ENCODE results near the gene GPC1.

Gene GPC1

DNA sequence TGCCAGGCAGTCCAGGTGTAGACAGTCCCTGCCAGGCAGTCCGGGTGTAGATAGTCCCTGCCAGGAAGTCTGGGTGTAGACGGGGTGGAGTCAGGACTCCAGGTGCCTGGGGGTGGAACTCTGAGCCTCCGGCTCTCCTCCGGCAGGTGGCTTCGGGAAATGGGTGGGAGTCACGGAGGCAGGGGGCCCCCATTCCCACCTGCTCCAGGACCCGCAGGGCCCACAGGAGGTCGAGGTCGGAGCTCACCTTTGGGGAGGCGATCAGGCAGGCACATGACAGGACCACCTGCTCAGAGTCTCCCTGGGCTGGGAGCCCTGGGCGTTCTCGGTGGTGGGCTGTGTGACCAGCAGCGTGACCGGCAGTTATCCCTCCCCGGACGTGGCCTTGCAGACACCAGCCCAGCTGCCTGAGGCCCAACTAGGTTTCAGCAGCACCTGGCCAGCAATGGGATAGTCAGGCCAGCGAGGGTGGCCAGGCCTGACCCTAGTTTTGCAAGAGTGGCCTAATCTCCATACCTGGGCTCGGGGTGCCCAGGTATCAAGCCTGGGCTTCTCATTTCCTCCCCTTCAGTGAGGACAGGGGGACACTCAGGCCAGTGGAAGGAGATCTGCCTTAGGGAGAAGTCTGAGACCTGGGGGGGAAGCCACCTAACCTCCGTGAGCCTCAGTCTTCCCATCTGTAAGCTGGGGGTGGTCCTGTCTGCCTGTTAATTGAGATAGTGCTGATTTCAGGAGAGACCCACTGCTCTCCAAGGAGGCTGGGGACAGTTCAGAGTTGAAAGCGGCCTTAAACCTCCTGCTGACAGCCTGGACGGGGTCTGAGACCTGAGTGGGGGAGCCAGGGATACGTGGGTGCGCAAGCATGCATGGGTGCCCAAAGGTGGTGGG is 13.2 kb downstream of the GPC1 start:
- no peaks in the 10 kb centered on the region for H3K9me3 Mint-ChIP-seq
- H3K27ac Mint-ChIP-seq: no peak overlapping the region
- no peaks in the 10 kb centered on the region for H3K36me3 Mint-ChIP-seq (ENCODE audit: low read depth)
- peaks cover 4% of the 10 kb centered on the region for H3K27me3 Mint-ChIP-seq (ENCODE audit: low read depth, poor library complexity)
- peaks cover 30% of the 10 kb centered on the region for H3K4me1 Mint-ChIP-seq
- TF ChIP-seq, protein P1, sequence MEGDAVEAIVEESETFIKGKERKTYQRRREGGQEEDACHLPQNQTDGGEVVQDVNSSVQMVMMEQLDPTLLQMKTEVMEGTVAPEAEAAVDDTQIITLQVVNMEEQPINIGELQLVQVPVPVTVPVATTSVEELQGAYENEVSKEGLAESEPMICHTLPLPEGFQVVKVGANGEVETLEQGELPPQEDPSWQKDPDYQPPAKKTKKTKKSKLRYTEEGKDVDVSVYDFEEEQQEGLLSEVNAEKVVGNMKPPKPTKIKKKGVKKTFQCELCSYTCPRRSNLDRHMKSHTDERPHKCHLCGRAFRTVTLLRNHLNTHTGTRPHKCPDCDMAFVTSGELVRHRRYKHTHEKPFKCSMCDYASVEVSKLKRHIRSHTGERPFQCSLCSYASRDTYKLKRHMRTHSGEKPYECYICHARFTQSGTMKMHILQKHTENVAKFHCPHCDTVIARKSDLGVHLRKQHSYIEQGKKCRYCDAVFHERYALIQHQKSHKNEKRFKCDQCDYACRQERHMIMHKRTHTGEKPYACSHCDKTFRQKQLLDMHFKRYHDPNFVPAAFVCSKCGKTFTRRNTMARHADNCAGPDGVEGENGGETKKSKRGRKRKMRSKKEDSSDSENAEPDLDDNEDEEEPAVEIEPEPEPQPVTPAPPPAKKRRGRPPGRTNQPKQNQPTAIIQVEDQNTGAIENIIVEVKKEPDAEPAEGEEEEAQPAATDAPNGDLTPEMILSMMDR (IDR thresholded peaks at IDR 0.05): no peak
- no peak overlapping the region for H3K4me3 Mint-ChIP-seq
- DNase-seq: no peak

DNA sequence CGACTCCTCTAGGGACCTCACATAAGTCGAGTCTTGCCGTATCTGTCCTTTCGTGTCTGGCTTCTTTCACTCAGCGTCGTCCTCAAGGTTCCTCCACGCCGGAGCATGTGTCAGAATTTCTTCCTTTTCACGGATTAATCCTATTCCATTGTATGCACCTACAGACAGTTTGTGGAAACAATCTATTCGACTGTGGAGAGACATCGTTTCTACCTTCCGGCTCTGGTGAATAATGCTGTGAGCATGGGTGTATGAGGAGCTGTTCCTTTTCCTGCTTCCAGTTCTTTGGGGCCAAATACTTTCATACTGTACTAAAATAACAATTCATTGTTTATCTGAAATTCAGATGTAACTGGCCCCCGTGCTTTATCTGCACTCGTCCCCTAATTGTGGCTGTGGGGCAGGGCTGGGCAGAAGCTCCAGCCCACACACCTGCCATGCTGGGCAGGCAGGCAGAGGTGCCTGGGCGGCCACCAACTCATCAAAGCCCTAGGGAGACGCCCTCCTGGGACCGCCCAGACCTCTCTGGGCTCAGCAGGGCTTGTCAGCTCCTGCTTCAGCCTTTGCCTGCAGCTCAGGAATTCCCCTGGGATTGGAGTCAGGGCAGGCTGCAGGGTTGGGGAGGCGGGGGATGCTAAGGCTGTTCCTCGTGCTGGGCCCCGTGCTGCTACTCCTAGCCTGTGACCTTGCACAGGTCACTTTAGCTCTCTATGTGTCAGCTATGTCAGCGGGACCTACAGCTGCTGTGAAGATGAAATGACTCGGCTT is 14.5 kb downstream of the GPC1 start:
- peak; percentile 50 for DNase-seq
- Mint-ChIP-seq H3K9me3 (no peaks in the 10 kb centered on the region), H3K36me3 (ENCODE audit: low read depth) (no peaks in the 10 kb centered on the region), H3K4me1 (peaks cover 40% of the 10 kb centered on the region), H3K27me3 (ENCODE audit: low read depth, poor library complexity) (peaks cover 16% of the 10 kb centered on the region), H3K4me3 (peak overlapping the region; percentile 30), H3K27ac (peak overlapping the region; percentile 53)
- TF ChIP-seq, protein P1 (IDR thresholded peaks at IDR 0.05): no peak

DNA sequence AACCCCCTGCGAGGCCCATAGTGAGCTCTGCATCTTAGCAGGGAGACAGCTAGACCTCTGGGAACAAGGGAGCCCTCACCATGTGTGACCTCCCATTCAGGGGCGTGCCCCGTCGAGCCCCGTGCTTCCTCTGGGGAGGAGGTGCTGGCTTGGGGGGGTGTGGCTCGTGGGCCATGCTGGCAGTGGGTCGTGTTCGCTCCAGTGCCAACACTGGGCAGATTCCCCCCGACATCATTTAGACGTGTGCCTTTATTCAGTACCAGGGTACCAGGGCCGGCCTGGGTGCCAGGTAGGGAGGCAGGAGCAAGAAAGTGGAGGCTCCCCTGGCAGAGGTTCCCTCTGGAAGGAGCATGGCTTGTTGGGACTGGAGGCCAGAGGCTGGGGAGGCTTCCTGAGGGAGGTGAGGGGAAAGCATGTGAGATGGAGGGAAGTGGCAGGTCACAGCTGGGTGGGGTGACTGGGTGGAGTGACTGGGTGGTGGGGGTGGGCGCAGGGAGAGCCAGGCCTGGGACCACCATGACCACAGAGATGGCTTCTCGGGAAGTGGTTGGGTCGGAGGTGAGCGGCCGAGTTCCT is 15.2 kb downstream of the GPC1 start:
- peaks cover 19% of the 10 kb centered on the region for H3K27me3 Mint-ChIP-seq (ENCODE audit: low read depth, poor library complexity)
- H3K4me1 Mint-ChIP-seq: peaks cover 42% of the 10 kb centered on the region
- no peak overlapping the region for H3K27ac Mint-ChIP-seq
- H3K36me3 Mint-ChIP-seq (ENCODE audit: low read depth): no peaks in the 10 kb centered on the region
- no peaks in the 10 kb centered on the region for H3K9me3 Mint-ChIP-seq
- H3K4me3 Mint-ChIP-seq: peak overlapping the region; percentile 30
- no peak for DNase-seq
- TF ChIP-seq, protein P1 (IDR thresholded peaks at IDR 0.05): no peak

DNA sequence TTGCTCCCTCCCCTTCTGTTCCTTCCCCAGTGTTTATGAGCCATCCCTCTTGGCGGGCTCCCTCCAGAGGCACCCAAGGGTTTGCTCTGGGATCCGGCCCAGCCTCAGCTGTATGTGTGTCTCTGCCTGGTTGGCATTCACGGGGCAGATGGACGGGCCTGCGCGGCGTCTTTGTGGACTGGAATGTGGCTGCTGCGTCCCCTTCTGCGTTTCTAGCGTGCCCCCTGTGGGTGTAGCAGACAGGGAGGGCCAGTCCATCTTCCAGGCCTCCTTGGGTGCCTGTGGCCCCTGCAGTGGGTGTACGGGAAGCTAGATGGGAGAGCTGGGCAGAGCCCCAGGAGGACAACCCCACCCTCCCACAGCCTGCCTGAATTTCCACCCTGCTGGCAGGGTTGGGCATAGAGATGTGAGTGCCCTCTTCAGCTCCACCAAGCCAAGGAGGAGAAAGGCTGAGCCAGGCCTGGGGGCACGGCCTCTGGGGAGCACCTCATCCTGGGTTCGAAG is 15.7 kb downstream of the GPC1 start:
- no peak overlapping the region for H3K27ac Mint-ChIP-seq
- TF ChIP-seq, protein P1 (IDR thresholded peaks at IDR 0.05): no peak
- peak overlapping the region; percentile 20 for H3K4me3 Mint-ChIP-seq
- H3K27me3 Mint-ChIP-seq (ENCODE audit: low read depth, poor library complexity): peaks cover 19% of the 10 kb centered on the region
- H3K9me3 Mint-ChIP-seq: no peaks in the 10 kb centered on the region
- peaks cover 42% of the 10 kb centered on the region for H3K4me1 Mint-ChIP-seq
- no peak for DNase-seq
- H3K36me3 Mint-ChIP-seq (ENCODE audit: low read depth): no peaks in the 10 kb centered on the region

DNA sequence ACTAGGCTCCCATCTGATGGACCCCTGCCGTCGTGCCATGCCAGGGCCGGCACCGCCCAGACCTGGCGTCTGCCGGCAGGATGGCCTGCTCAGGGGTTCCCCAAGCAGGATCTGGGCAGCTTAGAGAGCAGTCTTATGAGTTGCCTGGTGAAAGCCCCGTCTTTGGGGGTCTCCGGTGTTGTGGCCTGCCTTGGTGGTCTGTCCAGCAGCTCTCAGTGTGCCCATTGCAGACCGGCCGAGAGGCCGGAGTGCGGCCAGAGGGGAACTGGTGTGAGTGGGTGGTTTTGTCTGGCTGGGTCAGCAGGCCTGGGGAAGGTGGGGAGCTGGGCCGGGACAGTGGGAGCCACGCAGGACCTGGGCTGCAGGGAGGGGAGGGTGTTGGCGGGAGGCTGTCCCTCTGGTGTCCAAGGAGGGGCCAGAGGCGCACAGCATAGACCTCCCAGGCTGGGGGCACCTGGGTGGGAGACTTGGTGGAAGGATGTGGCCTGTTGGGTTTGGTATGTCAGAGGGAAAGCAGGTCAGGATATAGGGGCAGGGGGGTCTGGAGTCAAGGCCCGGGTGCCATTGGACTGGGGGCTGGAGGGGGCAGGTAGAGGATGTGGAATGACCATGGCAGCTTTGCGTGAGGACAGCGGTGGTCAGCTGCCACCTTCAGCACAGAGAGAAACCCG is 16.5 kb downstream of the GPC1 start:
- Mint-ChIP-seq H3K4me1 (peaks cover 47% of the 10 kb centered on the region), H3K9me3 (no peaks in the 10 kb centered on the region), H3K27ac (no peak overlapping the region), H3K4me3 (peak overlapping the region; percentile 81), H3K27me3 (ENCODE audit: low read depth, poor library complexity) (peaks cover 19% of the 10 kb centered on the region), H3K36me3 (ENCODE audit: low read depth) (no peaks in the 10 kb centered on the region)
- TF ChIP-seq, protein P1 (IDR thresholded peaks at IDR 0.05): no peak
- DNase-seq: no peak
